Activated T-helper 17 cell treated with anti-CD3 and anti-CD28 coated beads, Interleukin-2, amount 50 U/mL, for 72 hours (primary cell): ENCODE measurements around the gene IL12B. TPM values are rescaled to one million over a fixed set of nuclear protein-coding genes. Genes with fewer than 3 reads are reported as not detected.
A peak's percentile ranks its signal among the peaks of the same experiment; 100 is the strongest.
"Not testable (repeated sequence)": the region's sequence is repeated elsewhere in the genome, so short reads cannot be mapped to it uniquely, and the experiment has no call there.

Source experiments
- ATAC-seq: fragments of 150-1000 bp; cut with Tn5 transposase; replicated peaks from 2 replicates; pipeline ENCODE4 v1.10.0; 2021; ENCODE audit warnings: mild to moderate bottlenecking, moderate library complexity
- H3K27ac Mint-ChIP-seq: one replicate; pipeline ENCODE4 v1.8.0; 2022; ENCODE audit warnings: mixed read lengths
- H3K27me3 Mint-ChIP-seq: one replicate; pipeline ENCODE4 v1.8.0; 2022; ENCODE audit warnings: mixed read lengths
- H3K36me3 Mint-ChIP-seq: one replicate; pipeline ENCODE4 v1.8.0; 2022; ENCODE audit warnings: low read depth, mild to moderate bottlenecking, mixed read lengths
- H3K4me1 Mint-ChIP-seq: one replicate; pipeline ENCODE4 v1.8.0; 2022; ENCODE audit warnings: mixed read lengths
- H3K4me3 Mint-ChIP-seq: one replicate; pipeline ENCODE4 v1.8.0; 2022; ENCODE audit warnings: mild to moderate bottlenecking, mixed read lengths
- H3K9me3 Mint-ChIP-seq: one replicate; pipeline ENCODE4 v1.8.0; 2022; ENCODE audit warnings: mixed read lengths
- total RNA-seq, 2 donors: library from RNA; stranded (reverse); gene quantifications; one replicate each; pipeline ENCODE4 v1.2.3, GENCODE V29; 2022

IL12B gene
- not detected for total RNA-seq

DNA sequence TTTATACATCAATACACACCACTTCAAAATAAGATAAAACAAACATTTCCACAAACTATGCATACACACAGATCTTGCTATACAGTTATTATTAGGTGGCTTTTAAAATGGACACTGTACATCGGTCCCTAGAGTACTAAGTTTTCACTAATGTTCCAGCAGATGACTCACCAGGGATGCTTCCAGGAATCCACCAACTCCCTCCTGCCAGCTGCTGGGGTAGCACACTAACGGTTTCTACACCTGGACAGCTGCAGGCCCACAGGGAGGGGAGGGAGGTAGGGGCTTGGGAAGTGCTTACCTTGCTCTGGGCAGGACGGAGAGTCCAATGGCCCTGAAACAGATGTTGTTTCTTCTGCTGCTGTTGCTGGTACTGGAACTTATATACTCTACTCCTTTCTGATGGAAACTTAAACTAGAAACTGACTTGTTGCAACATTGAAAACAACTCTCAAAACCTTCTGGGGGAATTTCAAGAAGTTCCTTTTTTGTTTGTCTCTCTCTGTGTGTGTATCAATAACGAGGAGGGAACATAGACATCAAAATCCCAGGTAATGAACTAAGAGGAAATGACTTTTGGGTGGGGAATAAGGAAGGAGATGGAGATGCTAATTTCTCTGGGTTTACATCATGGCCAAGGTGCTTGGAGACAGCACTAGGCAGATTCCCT lies at the start of gene IL12B:
Gene IL12B (minus strand): TSS at position 357 of the 670 bp plus-strand sequence. CDS start 3,705 bp downstream, outside the sequence.
- H3K9me3 Mint-ChIP-seq = no peaks in the 10 kb centered on the region
- H3K36me3 Mint-ChIP-seq = no peaks in the 10 kb centered on the region
- H3K27ac Mint-ChIP-seq = no peak within 1 kb of the TSS
- ATAC-seq = no peak
- H3K27me3 Mint-ChIP-seq = no peaks in the 10 kb centered on the region
- peaks cover 7% of the 10 kb centered on the region for H3K4me1 Mint-ChIP-seq
- peak within 1 kb of the TSS; percentile 82 for H3K4me3 Mint-ChIP-seq

DNA sequence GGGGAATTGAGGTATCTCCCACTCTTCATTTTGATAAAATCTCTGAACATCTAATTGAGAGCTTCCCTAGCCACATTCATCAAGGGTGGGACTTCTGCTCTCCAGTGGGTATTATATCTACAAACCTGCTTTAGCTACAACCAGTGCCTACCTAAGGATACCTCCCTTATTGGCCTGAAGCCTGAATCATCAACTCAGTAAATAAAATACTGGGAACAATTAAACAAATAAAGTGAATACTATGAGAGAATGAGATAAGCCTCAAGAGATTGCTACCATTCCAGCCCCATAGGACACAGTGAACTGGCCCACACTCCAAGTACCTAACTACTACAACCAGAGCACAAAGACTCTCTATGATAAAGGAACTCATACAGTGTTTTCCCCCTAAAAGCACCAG lies 47.4 kb upstream of the IL12B start:
- Mint-ChIP-seq H3K4me1 (no peaks in the 10 kb centered on the region), H3K4me3 (no peak overlapping the region), H3K27ac (no peak overlapping the region), H3K27me3 (peaks cover 4% of the 10 kb centered on the region), H3K9me3 (peaks cover 23% of the 10 kb centered on the region), H3K36me3 (no peaks in the 10 kb centered on the region)
- no peak for ATAC-seq

DNA sequence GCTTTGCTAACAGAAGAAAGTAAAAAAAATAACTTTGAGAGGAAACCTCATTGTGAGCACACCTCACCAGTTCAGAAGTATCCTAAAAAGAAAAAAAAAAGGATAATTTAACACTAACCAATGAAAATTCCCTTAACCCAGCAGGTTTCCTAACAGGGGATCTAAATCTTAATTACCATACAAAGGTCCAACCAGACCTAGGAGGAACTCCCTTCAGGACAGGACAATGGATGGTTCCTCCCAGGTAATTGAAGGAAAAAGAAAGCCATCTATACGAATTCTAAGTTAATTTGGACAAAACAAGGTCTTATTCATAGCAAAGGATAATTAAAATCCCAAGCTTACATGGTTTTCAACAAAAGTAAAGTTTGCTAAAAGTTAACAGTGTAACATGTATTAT lies 37.6 kb upstream of the IL12B start:
- H3K9me3 Mint-ChIP-seq, H3K4me3 Mint-ChIP-seq, H3K4me1 Mint-ChIP-seq, ATAC-seq, H3K36me3 Mint-ChIP-seq, H3K27ac Mint-ChIP-seq, H3K27me3 Mint-ChIP-seq: not testable (repeated sequence)

DNA sequence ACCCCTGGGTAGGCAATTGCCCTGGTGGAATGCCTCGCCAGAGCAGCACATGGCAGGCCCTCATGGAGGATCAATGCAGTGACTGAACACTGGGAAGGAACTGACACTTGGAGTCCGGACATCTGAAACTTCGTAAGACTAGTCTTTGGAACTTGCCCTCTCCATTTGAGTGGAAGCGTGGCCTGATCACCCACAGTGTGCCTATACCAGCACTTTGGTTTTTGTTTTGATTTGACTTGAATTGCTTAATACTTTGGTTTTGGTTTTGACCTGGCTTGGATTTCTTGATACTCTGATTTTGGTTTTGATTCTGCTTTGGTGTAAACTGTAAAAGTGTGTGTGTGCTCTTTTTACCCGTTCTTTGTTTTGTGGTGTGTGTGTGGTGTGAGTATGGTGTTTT lies 36.5 kb upstream of the IL12B start:
- H3K4me1 Mint-ChIP-seq, H3K4me3 Mint-ChIP-seq, ATAC-seq, H3K9me3 Mint-ChIP-seq, H3K36me3 Mint-ChIP-seq, H3K27ac Mint-ChIP-seq, H3K27me3 Mint-ChIP-seq: not testable (repeated sequence)

DNA sequence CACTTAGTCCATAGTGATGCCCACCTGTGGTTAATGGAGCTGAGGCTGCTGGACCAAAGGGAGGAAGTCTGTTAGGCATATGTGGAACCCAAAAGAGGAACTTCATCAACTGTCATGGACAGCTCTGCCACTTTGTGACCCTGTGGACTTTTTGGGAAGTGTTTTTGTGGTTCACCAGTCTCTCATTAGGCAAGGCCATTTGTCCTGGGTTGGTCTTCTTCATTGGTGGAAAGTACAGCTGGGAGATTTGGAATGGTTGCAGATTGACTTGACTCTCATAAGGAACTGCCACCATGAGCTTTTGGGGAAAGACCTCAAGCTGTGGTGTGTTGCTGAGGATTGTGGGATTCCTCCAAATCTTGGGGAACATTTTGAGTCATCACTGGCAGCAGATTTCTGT lies 31.9 kb upstream of the IL12B start:
- Mint-ChIP-seq H3K4me1 (no peaks in the 10 kb centered on the region), H3K27me3 (peaks cover under 1% of the 10 kb centered on the region), H3K9me3 (no peaks in the 10 kb centered on the region), H3K36me3 (no peaks in the 10 kb centered on the region), H3K27ac (no peak overlapping the region), H3K4me3 (no peak overlapping the region)
- no peak for ATAC-seq

DNA sequence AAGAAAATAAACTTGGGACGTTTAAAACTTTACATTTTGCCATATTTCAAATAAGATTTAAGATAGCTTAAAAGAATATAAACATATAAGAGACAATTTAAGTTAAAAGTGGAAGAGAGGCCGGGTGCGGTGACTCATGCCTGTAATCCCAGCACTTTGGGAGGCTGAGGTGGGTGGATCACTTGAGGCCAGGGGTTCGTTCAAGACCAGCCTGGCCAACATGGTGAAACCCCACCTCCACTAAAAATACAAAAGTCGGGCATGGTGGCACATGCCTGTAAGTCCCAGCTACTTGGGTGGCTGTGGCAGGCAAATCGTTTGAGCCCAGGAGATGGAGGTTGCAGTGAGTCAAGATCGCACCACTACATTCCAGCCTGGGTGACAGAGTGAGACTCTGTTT lies 29.6 kb upstream of the IL12B start:
- H3K27ac Mint-ChIP-seq, H3K27me3 Mint-ChIP-seq, H3K4me3 Mint-ChIP-seq, H3K4me1 Mint-ChIP-seq, ATAC-seq, H3K36me3 Mint-ChIP-seq, H3K9me3 Mint-ChIP-seq: not testable (repeated sequence)

DNA sequence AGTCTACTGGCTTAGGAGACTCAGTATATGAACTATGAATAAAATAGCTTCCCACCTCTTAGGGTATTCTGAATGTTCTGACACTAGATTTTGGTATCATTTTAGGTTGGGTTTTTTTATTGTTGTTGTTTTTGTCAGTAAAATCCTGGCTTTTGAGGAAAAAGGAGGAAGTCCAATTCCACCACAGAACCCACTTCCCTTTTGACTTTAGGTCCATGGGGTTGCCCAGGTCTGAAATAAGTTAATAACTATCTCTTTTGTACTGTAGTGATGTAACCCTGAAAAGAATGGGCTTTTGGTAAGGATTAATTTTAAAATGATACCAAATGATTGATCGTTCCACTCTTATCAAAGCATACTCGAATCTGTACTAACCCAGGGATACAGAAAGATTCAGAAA lies 29.1 kb upstream of the IL12B start:
- H3K4me1 Mint-ChIP-seq = no peaks in the 10 kb centered on the region

DNA sequence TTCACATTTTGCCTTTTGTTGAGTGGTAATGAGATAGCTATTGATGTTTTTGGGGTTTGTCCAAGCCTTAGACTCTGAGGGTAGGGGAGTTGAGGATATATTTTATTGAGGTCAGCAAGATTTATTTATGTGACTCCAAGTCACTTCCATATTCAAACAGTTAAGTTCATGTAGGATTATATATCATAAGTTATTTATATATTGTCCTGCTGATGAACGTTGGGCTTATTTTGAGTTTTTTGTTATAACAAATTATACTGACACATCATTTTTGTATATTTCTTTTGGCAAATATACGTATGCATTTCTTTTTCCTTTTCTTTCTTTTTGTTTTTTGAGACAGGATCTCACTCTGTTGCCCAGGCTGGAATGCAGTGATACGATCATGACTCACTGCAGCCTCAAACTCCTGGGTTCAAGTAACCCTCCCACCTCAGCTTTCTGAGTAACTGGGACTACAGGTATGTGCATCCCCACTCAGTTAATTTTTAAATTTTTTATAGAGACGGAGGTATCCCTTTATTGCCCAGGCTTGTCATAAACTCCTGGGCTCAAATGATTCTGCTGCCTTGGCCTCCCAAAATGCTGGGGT lies 23.5 kb upstream of the IL12B start:
- no peak for ATAC-seq
- Mint-ChIP-seq H3K36me3 (no peaks in the 10 kb centered on the region), H3K4me3 (no peak overlapping the region), H3K27ac (no peak overlapping the region), H3K27me3 (peaks cover 8% of the 10 kb centered on the region), H3K9me3 (no peaks in the 10 kb centered on the region), H3K4me1 (peaks cover 5% of the 10 kb centered on the region)

More for the DNA sequence above, 29.1 kb upstream of the IL12B start:
- Mint-ChIP-seq H3K27ac (no peak overlapping the region), H3K4me3 (no peak overlapping the region), H3K27me3 (peaks cover 8% of the 10 kb centered on the region), H3K36me3 (no peaks in the 10 kb centered on the region), H3K9me3 (no peaks in the 10 kb centered on the region)
- ATAC-seq = no peak

DNA sequence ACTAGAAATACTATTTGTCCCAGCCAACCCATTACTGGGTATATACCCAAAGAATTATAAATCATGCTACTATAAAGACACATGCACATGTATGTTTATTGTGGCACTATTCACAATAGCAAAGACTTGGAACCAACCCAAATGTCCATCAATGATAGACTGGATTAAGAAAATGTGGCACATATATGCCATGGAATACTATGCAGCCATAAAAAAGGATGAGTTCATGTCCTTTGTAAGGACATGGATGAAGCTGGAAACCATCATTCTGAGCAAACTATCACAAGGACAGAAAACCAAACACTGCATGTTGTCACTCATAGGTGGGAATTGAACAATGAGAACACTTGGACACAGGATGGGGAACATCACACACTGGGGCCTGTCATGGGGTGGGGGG lies 20.4 kb upstream of the IL12B start:
- H3K4me1 Mint-ChIP-seq, H3K9me3 Mint-ChIP-seq, ATAC-seq, H3K27ac Mint-ChIP-seq, H3K36me3 Mint-ChIP-seq, H3K27me3 Mint-ChIP-seq, H3K4me3 Mint-ChIP-seq: not testable (repeated sequence)

DNA sequence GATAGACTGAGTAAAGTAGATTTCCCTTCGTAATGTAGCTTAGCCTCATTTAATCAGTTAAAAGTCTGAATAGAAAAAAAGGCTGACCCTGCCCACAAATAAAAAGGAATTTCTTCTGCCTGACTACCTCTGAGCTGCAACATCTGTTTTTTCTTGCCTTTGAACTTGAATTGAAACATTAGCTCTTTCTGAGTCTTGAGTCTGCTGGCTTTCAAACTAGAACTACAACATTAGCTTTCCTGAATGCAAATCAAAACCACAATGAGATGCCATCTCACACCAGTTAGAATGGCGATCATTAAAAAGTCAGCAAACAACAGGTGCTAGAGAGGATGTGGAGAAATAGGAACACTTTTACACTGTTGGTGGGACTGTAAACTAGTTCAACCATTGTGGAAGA lies 19.9 kb upstream of the IL12B start:
- not testable (repeated sequence) for H3K27me3 Mint-ChIP-seq, H3K36me3 Mint-ChIP-seq, H3K4me3 Mint-ChIP-seq, H3K27ac Mint-ChIP-seq, ATAC-seq, H3K4me1 Mint-ChIP-seq, H3K9me3 Mint-ChIP-seq

DNA sequence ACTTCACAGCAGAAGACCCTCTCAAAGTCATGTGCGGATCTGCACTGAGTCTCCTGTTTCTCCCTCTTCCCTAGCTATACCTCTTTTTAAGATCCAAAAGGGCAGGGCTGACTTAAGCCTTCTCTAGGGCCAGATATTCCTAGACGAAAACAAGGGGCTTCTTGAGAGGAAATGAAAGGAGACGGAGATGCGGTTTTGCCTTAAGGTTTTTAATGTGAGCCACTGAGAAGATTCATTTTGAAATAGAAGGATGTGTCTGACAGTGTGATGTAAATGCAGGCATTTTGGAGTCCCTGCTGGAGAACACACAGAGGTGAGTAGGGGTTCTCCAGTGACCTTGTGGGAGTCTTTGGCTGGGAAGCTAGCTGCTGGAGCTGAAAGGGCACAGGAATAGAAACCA lies 15.6 kb upstream of the IL12B start:
- H3K27ac Mint-ChIP-seq = no peak overlapping the region
- peaks cover 24% of the 10 kb centered on the region for H3K4me1 Mint-ChIP-seq

DNA sequence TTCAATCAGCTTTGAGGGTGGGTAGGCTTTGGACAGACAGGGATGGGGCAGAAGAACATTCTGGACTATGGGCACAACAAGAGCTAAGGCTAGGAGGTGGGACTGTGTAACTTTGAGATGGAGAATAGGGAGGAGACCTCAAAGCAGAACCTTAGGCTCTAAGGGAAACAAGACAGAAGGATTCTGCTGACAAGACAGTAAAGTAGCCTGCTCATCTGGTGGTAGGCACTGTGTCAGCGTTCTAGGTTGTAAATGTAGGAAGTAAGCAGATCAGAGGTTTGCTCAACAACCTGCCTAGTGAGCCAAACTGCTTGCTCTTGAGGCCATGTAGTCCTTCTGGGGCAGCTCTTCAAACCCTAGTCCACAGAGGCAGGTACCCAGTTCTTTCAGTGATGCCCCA lies 15.0 kb upstream of the IL12B start:
- Mint-ChIP-seq H3K27me3 (no peaks in the 10 kb centered on the region), H3K4me1 (peaks cover 27% of the 10 kb centered on the region), H3K9me3 (no peaks in the 10 kb centered on the region), H3K4me3 (no peak overlapping the region), H3K27ac (no peak overlapping the region), H3K36me3 (no peaks in the 10 kb centered on the region)
- no peak for ATAC-seq

More for the DNA sequence above, 15.6 kb upstream of the IL12B start:
- no peak for ATAC-seq
- H3K36me3 Mint-ChIP-seq = no peaks in the 10 kb centered on the region
- no peaks in the 10 kb centered on the region for H3K9me3 Mint-ChIP-seq
- no peaks in the 10 kb centered on the region for H3K27me3 Mint-ChIP-seq
- no peak overlapping the region for H3K4me3 Mint-ChIP-seq

DNA sequence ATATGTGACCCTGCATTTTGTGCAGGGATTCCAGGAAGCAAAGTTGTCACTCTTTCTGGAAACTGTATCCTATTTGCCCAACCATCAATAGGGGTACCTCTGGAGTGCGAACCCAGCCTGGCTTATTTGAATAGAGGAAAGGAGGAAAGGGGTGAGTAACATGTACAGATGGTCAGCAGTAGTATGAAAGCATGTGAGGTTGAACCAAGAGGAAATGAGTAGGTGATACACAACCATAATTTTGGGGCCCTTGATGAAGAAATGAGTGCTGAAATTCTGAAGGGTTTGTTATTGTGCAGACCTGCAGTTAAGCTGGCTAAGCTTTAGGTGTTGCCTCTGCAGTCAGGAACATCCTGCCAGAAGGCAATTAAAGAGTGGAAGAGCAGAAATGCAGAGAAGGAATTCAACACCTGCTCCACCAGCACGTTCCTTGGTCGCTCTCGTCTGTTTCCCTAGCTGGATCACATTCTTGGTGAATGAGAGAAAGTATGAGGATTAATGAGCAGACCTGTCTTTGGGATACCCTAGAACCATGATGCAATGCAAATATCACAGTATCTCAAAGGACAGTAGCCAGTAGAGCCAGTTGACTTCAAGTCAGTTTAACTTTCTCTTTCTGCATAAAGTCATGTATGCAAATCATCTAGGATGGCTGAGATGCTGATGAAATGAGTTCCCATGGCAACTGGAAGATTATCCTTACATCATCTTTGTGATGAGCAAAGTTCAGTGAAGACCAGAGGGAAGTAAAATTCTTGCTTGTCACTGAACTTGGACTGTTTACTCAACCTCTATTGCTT lies 13.2 kb upstream of the IL12B start:
- no peaks in the 10 kb centered on the region for H3K36me3 Mint-ChIP-seq
- H3K9me3 Mint-ChIP-seq = no peaks in the 10 kb centered on the region
- peaks cover 25% of the 10 kb centered on the region for H3K4me1 Mint-ChIP-seq
- ATAC-seq = peak; percentile 16
- no peak overlapping the region for H3K27ac Mint-ChIP-seq
- H3K4me3 Mint-ChIP-seq = no peak overlapping the region
- no peaks in the 10 kb centered on the region for H3K27me3 Mint-ChIP-seq

DNA sequence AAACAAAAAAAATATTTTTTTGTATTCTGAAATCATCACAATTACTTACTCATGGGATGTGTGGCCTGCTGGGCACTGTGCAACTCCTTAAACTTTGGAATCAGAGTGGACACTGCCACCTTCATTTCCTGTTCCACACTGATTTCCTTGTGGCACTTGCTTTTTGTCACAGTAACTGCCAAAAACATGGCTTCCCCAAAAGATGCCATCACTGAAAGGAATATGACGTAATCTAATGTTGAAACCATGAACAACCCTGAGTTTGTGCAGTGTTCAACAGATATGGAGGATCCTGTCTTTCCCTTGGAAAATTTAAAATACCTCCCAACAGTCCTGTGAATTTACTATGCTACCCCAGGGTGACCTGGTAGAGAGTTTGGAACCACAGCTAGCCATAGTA lies 12.6 kb upstream of the IL12B start:
- no peak for ATAC-seq
- H3K9me3 Mint-ChIP-seq = no peaks in the 10 kb centered on the region
- no peaks in the 10 kb centered on the region for H3K27me3 Mint-ChIP-seq
- H3K4me3 Mint-ChIP-seq = no peak overlapping the region
- H3K36me3 Mint-ChIP-seq = no peaks in the 10 kb centered on the region
- H3K27ac Mint-ChIP-seq = no peak overlapping the region
- H3K4me1 Mint-ChIP-seq = peaks cover 31% of the 10 kb centered on the region

DNA sequence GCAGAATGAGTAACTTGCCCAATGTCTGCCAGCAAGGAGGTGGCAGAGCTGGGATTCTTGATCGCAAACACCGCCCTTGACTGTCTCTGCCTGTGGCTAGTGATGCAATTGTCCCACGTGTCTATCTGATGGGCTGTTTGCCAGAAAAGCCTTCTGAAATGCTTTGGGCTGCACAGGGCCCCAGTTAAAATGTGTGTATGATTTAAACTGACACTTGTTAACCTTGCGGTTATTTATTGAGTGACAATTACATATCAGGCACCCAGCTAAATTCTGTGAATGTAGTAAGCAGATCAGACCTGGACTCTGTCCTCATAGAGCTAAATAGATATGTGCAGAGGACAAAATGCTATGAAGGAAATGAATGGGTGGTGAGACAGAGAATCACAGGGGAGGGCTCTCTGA lies 11.6 kb upstream of the IL12B start:
- Mint-ChIP-seq H3K4me1 (peaks cover 39% of the 10 kb centered on the region), H3K9me3 (no peaks in the 10 kb centered on the region), H3K27me3 (no peaks in the 10 kb centered on the region), H3K4me3 (peak overlapping the region; percentile 39), H3K36me3 (no peaks in the 10 kb centered on the region), H3K27ac (peak overlapping the region; percentile 36)
- ATAC-seq = peak; percentile 27
